Coronary artery (tissue), 2 donors: ENCODE measurements around the gene CCND2.

Experiments used
- DNase-seq: peaks from one replicate; pipeline ENCODE4 v3.0.0-alpha.2; 2017; ENCODE audit warnings: low spot score
- H3K27ac ChIP-seq, 2 donors: fragments of 200-600 bp; sonication (generic); one replicate each; pipeline ENCODE4 v1.5.1; 2016 to 2019
- H3K4me3 ChIP-seq: fragments of 200-600 bp; sonication (generic); 2 replicates; pipeline ENCODE4 v1.5.1; 2016; ENCODE audit warnings: mild to moderate bottlenecking, moderate library complexity
- CTCF ChIP-seq: fragments of 200-600 bp; sonication (generic); IDR thresholded peaks from one replicate; pipeline ENCODE4 v1.5.1; 2019; ENCODE audit warnings: antibody characterized with exemption

The CCND2 gene

DNA sequence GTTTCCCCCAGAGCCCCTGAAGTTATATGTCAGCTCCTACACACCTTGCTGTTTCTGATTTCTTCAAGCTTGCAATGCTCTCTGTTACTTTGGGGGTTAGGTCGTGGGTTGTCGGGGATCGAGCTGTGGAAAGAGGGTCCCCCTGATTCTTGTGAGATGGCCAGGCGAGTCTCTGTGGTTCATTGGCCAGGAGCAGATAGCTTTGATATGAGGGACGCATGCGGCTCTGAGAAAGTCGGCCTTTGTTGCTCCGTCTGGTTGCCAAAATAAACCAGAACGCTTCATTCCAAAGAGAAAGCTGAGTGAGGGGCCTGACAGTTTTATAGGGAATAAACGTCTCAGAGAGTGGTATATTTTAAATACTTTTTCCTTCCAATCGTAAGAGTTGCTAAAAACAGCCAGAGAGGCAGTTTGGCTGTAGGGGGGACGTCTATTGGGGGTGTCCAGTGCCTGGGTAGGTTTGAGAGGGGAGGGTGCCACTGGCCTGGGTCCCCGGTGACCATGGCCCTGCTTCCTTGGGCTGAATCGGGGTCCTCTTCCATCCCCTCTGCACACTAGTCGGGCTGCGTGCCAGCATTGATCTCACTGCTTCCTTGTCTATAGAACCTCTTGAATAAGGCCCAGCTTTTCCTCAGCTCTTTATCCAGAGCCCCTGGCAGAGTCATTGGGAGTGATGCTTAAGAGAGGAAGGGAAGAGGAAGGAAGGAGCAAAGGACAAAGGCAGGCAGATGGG, 18.9 kb downstream of the CCND2 start:
- Histone ChIP-seq H3K4me3 (no peak overlapping the region), H3K27ac (peak overlapping the region in 1 of 2 donors; percentile 30)
- no peak for DNase-seq
- no peak for TF ChIP-seq CTCF

- Histone ChIP-seq H3K4me3 (no peak overlapping the region), H3K27ac (no peak overlapping the region)
- no peak for DNase-seq
- no peak for TF ChIP-seq CTCF
Measured at GRCh38 chr12:4293299-4293965, 19.9 kb downstream of the CCND2 start.

- no peak overlapping the region for H3K27ac ChIP-seq
- no peak for TF ChIP-seq CTCF
- no peak for DNase-seq
- no peak overlapping the region for H3K4me3 ChIP-seq
Measured at GRCh38 chr12:4293966-4294505, 20.5 kb downstream of the CCND2 start.

DNA sequence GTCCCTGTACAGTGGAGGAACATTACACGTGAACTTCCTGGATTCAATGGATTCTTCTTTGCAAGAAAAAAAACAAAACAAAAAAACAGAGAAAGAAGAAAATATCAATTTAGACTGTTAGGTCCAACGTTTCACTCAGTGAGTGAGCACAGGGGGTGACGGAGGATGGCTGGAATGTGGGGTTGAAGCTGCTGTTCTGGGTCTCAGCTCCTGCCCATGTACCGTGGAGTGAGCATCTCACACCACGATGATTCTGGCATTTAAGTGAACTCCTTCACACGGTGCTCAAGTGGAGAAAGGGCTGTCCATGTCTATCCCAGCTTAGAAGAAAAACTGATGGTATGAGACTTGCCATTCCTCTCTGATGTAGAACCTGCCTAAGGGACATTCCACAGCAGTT, 23.2 kb downstream of the CCND2 start:
- no peak for DNase-seq
- no peak overlapping the region for H3K4me3 ChIP-seq
- TF ChIP-seq CTCF: no peak
- H3K27ac ChIP-seq: no peak overlapping the region

DNA sequence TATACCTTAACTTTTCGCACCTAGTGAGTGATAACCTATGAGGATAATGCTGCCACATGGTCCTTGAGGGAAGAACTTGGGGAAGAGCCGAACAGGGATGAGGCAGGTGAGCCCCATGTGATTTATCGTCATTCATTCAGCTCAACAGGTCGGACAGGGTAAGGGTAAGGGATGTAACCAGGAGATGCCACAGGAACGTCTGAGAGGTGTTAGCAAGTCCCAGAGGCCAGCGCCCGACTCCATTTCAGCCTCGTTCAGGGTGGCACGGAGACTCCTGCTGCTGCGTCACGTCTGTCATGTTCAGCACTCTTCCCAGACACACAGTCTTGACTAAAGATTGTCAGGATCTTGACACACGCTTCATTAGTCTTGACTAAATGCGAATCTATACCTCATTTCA, 24.1 kb downstream of the CCND2 start:
- DNase-seq: no peak
- H3K4me3 ChIP-seq: no peak overlapping the region
- no peak for TF ChIP-seq CTCF
- H3K27ac ChIP-seq: no peak overlapping the region

DNA sequence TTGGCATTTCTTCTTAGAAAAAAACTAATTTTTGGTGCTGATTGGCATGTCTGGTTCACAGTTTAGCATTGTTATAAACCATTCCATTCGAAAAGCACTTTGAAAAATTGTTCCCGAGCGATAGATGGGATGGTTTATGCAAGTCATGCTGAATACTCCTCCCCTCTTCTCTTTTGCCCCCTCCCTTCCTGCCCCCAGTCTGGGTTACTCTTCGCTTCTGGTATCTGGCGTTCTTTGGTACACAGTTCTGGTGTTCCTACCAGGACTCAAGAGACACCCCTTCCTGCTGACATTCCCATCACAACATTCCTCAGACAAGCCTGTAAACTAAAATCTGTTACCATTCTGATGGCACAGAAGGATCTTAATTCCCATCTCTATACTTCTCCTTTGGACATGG, 27.3 kb downstream of the CCND2 start:
- no peak overlapping the region for H3K27ac ChIP-seq
- no peak for TF ChIP-seq CTCF
- H3K4me3 ChIP-seq: no peak overlapping the region
- DNase-seq: no peak
